Esophagus squamous epithelium (tissue), 5 donors: ENCODE results near the gene SLCO1B3. TPM values are rescaled to one million over a fixed set of nuclear protein-coding genes. Genes with fewer than 3 reads are reported as not detected.
A peak's percentile ranks its signal among the peaks of the same experiment; 100 is the strongest.

ENCODE experiments used
- DNase-seq: peaks from one replicate; lab custom pipeline; 2025; lab: John Stamatoyannopoulos, UW
- H3K27ac ChIP-seq, 4 donors: fragments of 200-600 bp; sonication (generic); one replicate each; pipeline ENCODE4 v1.5.1; 2016 to 2019; ENCODE audit warnings: mild to moderate bottlenecking in 1 of 4
- H3K27me3 ChIP-seq, 4 donors: fragments of 200-600 bp; sonication (generic); 1 replicate in 3 of 4; 2 replicates in 1 of 4; pipeline versions ENCODE4 v1.5.1 to v1.6.0; 2017 to 2021; ENCODE audit warnings: antibody characterized with exemption in 1 of 4
- H3K36me3 ChIP-seq, 3 donors: fragments of 200-600 bp; sonication (generic); one replicate each; pipeline ENCODE4 v1.5.1; 2016 to 2019
- H3K4me1 ChIP-seq, 3 donors: fragments of 200-600 bp; sonication (generic); one replicate each; pipeline ENCODE4 v1.5.1; 2017 to 2019
- H3K4me3 ChIP-seq, 4 donors: fragments of 200-600 bp; sonication (generic); 1 replicate in 3 of 4; 2 replicates in 1 of 4; pipeline ENCODE4 v1.5.1; 2016 to 2019; ENCODE audit warnings: mild to moderate bottlenecking in 2 of 4, moderate library complexity in 1 of 4
- H3K9me3 ChIP-seq, 3 donors: fragments of 200-600 bp; sonication (generic); one replicate each; pipeline ENCODE4 v1.5.1; 2016 to 2019
- POLR2A ChIP-seq, 4 donors: fragments of 450-650 bp; IDR thresholded peaks; one replicate each; pipeline ENCODE4 v1.6.1; 2017; ENCODE audit warnings: antibody characterized with exemption in 4 of 4, mild to moderate bottlenecking in 4 of 4, moderate library complexity in 3 of 4
- WGBS, 2 donors: methylation state at CpG; one replicate each; pipeline ENCODE4 v1.1.5; 2018; 5-methylcytosine and 5-hydroxymethylcytosine counted together
- intact Hi-C: fragments of 100-400 bp; cut with DNase I; formaldehyde crosslinking; loops from one replicate; pipeline ENCODE4 v1.15.0; 2022
- total RNA-seq, 4 donors: library from RNA; depleted of rRNA; stranded (reverse); fragments of >200 nt; gene quantifications; one replicate each; pipeline ENCODE4 v1.1.0, GENCODE V29; 2016
- TF ChIP-seq, protein P1 (sequence below), 6 experiments: fragments of 450-650 bp in 4 of 6; fragments of 200-600 bp in 2 of 6; sonication (generic) in 2 of 6; IDR thresholded peaks; one replicate each; pipeline ENCODE4 v1.5.1; 2016 to 2019; ENCODE audit warnings: antibody characterized with exemption in 6 of 6, mild to moderate bottlenecking in 4 of 6, moderate library complexity in 4 of 6
- donor health status: DM: yes; HTN: yes; CAD: no.

The SLCO1B3 gene
- total RNA-seq, 4 donors from 2014 or later = 0.59 TPM; not detected in 3

- intact Hi-C loops = no loop called here
- no peaks in the 10 kb centered on the region for H3K4me1 ChIP-seq
- no peak overlapping the region for H3K27ac ChIP-seq
- H3K9me3 ChIP-seq = no peaks in the 10 kb centered on the region
- TF ChIP-seq, protein P1, sequence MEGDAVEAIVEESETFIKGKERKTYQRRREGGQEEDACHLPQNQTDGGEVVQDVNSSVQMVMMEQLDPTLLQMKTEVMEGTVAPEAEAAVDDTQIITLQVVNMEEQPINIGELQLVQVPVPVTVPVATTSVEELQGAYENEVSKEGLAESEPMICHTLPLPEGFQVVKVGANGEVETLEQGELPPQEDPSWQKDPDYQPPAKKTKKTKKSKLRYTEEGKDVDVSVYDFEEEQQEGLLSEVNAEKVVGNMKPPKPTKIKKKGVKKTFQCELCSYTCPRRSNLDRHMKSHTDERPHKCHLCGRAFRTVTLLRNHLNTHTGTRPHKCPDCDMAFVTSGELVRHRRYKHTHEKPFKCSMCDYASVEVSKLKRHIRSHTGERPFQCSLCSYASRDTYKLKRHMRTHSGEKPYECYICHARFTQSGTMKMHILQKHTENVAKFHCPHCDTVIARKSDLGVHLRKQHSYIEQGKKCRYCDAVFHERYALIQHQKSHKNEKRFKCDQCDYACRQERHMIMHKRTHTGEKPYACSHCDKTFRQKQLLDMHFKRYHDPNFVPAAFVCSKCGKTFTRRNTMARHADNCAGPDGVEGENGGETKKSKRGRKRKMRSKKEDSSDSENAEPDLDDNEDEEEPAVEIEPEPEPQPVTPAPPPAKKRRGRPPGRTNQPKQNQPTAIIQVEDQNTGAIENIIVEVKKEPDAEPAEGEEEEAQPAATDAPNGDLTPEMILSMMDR (IDR thresholded peaks at IDR 0.05) = peak in 2 of 6 experiments; percentile 11 to 25
- no peak for TF ChIP-seq POLR2A (IDR thresholded peaks at IDR 0.05)
- no peak overlapping the region for H3K4me3 ChIP-seq
- no peaks in the 10 kb centered on the region for H3K36me3 ChIP-seq
- WGBS, 2 donors = 21 to 23% methylated on average over 1 of the region's 1 CpG
- DNase-seq = no peak
- H3K27me3 ChIP-seq = no peaks in the 10 kb centered on the region
Observed at GRCh38 chr12:20798554-20798953, 12.0 kb upstream of the SLCO1B3 start.

GRCh38 chr12:20800160-20800559 is 10.3 kb upstream of the SLCO1B3 start:
- 69 to 71% methylated on average over 1 of the region's 1 CpG for WGBS, 2 donors
- intact Hi-C loops = no loop called here

GRCh38 chr12:20801035-20801434 is 9.5 kb upstream of the SLCO1B3 start:
- Histone ChIP-seq H3K36me3 (no peaks in the 10 kb centered on the region), H3K9me3 (no peaks in the 10 kb centered on the region), H3K27ac (no peak overlapping the region), H3K4me1 (no peaks in the 10 kb centered on the region), H3K27me3 (no peaks in the 10 kb centered on the region), H3K4me3 (no peak overlapping the region)
- no peak for TF ChIP-seq POLR2A (IDR thresholded peaks at IDR 0.05)
- TF ChIP-seq, protein P1 (IDR thresholded peaks at IDR 0.05) = no peak
- intact Hi-C loops = no loop called here
- DNase-seq = no peak

More at GRCh38 chr12:20800160-20800559, 10.3 kb upstream of the SLCO1B3 start:
- H3K27me3 ChIP-seq = no peaks in the 10 kb centered on the region
- no peaks in the 10 kb centered on the region for H3K9me3 ChIP-seq
- no peaks in the 10 kb centered on the region for H3K36me3 ChIP-seq
- TF ChIP-seq, protein P1 (IDR thresholded peaks at IDR 0.05) = no peak
- TF ChIP-seq POLR2A (IDR thresholded peaks at IDR 0.05) = no peak
- no peak overlapping the region for H3K27ac ChIP-seq
- H3K4me3 ChIP-seq = no peak overlapping the region
- H3K4me1 ChIP-seq = no peaks in the 10 kb centered on the region
- DNase-seq = no peak

GRCh38 chr12:20805921-20806320 is 4.6 kb upstream of the SLCO1B3 start:
- TF ChIP-seq, protein P1 (IDR thresholded peaks at IDR 0.05) = no peak
- TF ChIP-seq POLR2A (IDR thresholded peaks at IDR 0.05) = no peak
- DNase-seq = no peak
- H3K4me1 ChIP-seq = no peaks in the 10 kb centered on the region
- H3K4me3 ChIP-seq = no peak overlapping the region
- no peaks in the 10 kb centered on the region for H3K27me3 ChIP-seq
- no peak overlapping the region for H3K27ac ChIP-seq
- WGBS, 2 donors = 13 to 29% methylated on average over 1 of the region's 1 CpG
- peaks cover 0 to 6% (median 0%) of the 10 kb centered on the region in 3 donors for H3K9me3 ChIP-seq
- intact Hi-C loops = no loop called here
- H3K36me3 ChIP-seq = no peaks in the 10 kb centered on the region

DNA sequence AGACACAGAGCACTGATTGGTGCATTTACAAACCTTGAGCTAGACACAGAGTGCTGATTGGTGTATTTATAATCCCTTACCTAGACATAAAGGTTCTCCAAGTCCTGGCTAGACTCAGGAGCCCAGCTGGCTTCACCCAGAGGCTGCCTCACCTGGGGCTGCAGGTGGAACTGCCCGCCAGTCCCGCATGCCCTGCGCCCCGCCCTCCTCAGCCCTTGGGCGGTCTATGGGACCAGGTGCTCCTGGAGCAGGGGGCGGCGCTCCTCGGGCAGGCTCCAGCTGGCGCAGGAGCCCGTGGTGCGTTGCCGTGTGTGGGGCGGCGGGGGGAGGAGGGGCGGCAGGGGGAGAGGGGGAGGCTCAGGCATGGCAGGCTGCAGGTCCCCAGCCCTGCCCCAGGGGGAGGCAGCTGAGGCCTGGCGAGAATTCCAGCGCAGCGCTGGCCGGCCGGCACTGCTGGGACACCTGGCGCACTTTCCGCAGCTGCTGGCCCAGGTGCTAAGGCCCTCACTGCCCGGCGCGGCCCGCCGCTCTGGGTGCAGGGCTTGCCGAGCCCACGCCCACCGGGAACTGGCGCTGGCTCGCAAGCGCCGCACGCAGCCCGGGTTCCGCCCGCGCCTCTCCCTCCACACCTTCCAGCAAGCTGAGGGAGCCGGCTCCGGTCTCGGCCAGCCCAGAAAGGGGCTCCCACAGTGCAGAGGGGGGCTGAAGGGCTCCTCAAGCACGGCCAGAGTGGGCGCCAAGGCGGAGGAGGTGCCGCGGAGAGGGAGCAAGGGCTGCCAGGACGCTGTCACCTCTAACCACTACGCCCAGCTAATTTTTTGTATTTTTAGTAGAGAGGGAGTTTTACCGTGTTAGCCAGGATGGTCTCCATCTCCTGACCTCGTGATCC is 3.1 kb upstream of the SLCO1B3 start:
- no peak overlapping the region for H3K4me3 ChIP-seq
- DNase-seq = no peak
- H3K36me3 ChIP-seq = no peaks in the 10 kb centered on the region
- H3K27me3 ChIP-seq = no peaks in the 10 kb centered on the region
- intact Hi-C loops = no loop called here
- 70 to 82% methylated on average over 2 to 9 of the region's 51 CpGs for WGBS, 2 donors
- TF ChIP-seq POLR2A (IDR thresholded peaks at IDR 0.05) = no peak
- TF ChIP-seq, protein P1 (IDR thresholded peaks at IDR 0.05) = no peak
- no peaks in the 10 kb centered on the region for H3K4me1 ChIP-seq
- H3K27ac ChIP-seq = no peak overlapping the region
- H3K9me3 ChIP-seq = peaks cover 0 to 6% (median 0%) of the 10 kb centered on the region in 3 donors
